GM18505 (cell line): ENCODE measurements around the gene CCDC171.
"Not testable (repeated sequence)": the region's sequence is repeated elsewhere in the genome, so short reads cannot be mapped to it uniquely, and the experiment has no call there.

Source experiments
- ATAC-seq: cut with Tn5 transposase; IDR thresholded peaks from one replicate; pipeline ENCODE4 v1.9.1; 2021; ENCODE audit not compliant: unreplicated experiment
- POLR2A ChIP-seq: IDR thresholded peaks from 4 replicates; pipeline ENCODE4 v1.6.1; 2011; ENCODE audit warnings: borderline replicate concordance; ENCODE audit not compliant: insufficient read depth, insufficient read length; ENCODE audit errors: extremely low read depth

CCDC171 gene

GRCh38 chr9:15552636-15553527, at the start of gene CCDC171:
TSS of gene CCDC171 (plus strand) at chr9:15553043. CDS start at chr9:15564089, 11,046 bp downstream.
- peak; percentile 73 for TF ChIP-seq POLR2A
- peak; percentile 78 for ATAC-seq

GRCh38 chr9:15505921-15506320, 46.9 kb upstream of the CCDC171 start:
- TF ChIP-seq POLR2A: no peak
- no peak for ATAC-seq

- peak; percentile 36 for ATAC-seq
- TF ChIP-seq POLR2A: no peak
Observed at GRCh38 chr9:15509931-15510788, 42.7 kb upstream of the CCDC171 start.

GRCh38 chr9:15510789-15511575, 41.9 kb upstream of the CCDC171 start, which contains the start of gene PSIP1:
TSS of gene PSIP1 (minus strand) at chr9:15510970. CDS start at chr9:15510188, 782 bp downstream.
- peak; percentile 77 for ATAC-seq
- TF ChIP-seq POLR2A: peak; percentile 93

GRCh38 chr9:15512204-15512603, 40.6 kb upstream of the CCDC171 start:
- ATAC-seq: no peak
- no peak for TF ChIP-seq POLR2A

- ATAC-seq: no peak
- TF ChIP-seq POLR2A: no peak
Observed at GRCh38 chr9:15512889-15513288, 40.0 kb upstream of the CCDC171 start.

GRCh38 chr9:15513335-15513734, 39.5 kb upstream of the CCDC171 start:
- TF ChIP-seq POLR2A: no peak
- ATAC-seq: no peak

- no peak for ATAC-seq
- no peak for TF ChIP-seq POLR2A
Observed at GRCh38 chr9:15519831-15520230, 33.0 kb upstream of the CCDC171 start.

GRCh38 chr9:15521254-15521653, 31.6 kb upstream of the CCDC171 start:
- no peak for ATAC-seq
- TF ChIP-seq POLR2A: no peak

GRCh38 chr9:15522130-15522755, 30.6 kb upstream of the CCDC171 start:
- TF ChIP-seq POLR2A: no peak
- ATAC-seq: no peak

GRCh38 chr9:15524845-15525455, 27.9 kb upstream of the CCDC171 start:
- no peak for ATAC-seq
- no peak for TF ChIP-seq POLR2A

GRCh38 chr9:15525958-15526357, 26.9 kb upstream of the CCDC171 start:
- no peak for ATAC-seq
- TF ChIP-seq POLR2A: no peak

- not testable (repeated sequence) for ATAC-seq
Observed at GRCh38 chr9:15527035-15527434, 25.8 kb upstream of the CCDC171 start.
